ENCODE results near the gene PRAME.

PRAME gene

DNA sequence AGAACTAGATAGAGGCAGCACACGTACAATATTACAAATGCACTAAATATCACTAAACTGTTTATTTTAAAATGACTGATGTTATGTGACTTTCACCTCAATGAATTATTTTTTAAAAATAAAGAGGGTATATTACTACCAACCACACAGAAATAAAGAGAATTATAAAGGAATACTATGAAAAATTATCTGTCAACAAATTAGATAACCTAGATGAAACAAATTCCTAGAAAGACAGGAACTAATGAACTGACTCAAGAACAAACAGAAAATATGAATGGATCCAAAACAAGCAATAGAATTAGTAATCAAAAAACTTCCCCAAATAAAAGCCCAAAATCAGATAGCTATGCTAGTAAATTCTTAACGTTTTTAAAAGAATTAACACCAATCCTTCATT lies 60.8 kb downstream of the PRAME start:
- TF ChIP-seq, protein P1, sequence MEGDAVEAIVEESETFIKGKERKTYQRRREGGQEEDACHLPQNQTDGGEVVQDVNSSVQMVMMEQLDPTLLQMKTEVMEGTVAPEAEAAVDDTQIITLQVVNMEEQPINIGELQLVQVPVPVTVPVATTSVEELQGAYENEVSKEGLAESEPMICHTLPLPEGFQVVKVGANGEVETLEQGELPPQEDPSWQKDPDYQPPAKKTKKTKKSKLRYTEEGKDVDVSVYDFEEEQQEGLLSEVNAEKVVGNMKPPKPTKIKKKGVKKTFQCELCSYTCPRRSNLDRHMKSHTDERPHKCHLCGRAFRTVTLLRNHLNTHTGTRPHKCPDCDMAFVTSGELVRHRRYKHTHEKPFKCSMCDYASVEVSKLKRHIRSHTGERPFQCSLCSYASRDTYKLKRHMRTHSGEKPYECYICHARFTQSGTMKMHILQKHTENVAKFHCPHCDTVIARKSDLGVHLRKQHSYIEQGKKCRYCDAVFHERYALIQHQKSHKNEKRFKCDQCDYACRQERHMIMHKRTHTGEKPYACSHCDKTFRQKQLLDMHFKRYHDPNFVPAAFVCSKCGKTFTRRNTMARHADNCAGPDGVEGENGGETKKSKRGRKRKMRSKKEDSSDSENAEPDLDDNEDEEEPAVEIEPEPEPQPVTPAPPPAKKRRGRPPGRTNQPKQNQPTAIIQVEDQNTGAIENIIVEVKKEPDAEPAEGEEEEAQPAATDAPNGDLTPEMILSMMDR (IDR thresholded peaks at IDR 0.05) = no peak
- peaks cover 3% of the 10 kb centered on the region for H3K27me3 Mint-ChIP-seq (ENCODE audit: low read depth, poor library complexity)
- no peaks in the 10 kb centered on the region for H3K4me1 Mint-ChIP-seq
- H3K9me3 Mint-ChIP-seq = no peaks in the 10 kb centered on the region
- H3K27ac Mint-ChIP-seq = no peak overlapping the region
- DNase-seq = no peak
- H3K4me3 Mint-ChIP-seq = no peak overlapping the region
- H3K36me3 Mint-ChIP-seq (ENCODE audit: low read depth) = peaks cover 86% of the 10 kb centered on the region
